Activated CD8-positive, alpha-beta memory T cell treated with anti-CD3 and anti-CD28 coated beads, Interleukin-2, amount 50 U/mL, for 4 hours (primary cell): ENCODE measurements around the gene PFKFB1.

Experiments
- DNase-seq: peaks from one replicate; pipeline ENCODE4 v3.0.0-alpha.2; 2020

The PFKFB1 gene

GRCh38 chrX:54994099-54994498 lies at the start of gene PFKFB1:
TSS of gene PFKFB1 (minus strand) at chrX:54994188. CDS start at chrX:54994007, 181 bp downstream.
- DNase-seq: no peak

- no peak for DNase-seq
Observed at GRCh38 chrX:55041514-55041913, 47.5 kb upstream of the PFKFB1 start.

- DNase-seq: no peak
Observed at GRCh38 chrX:55039471-55039870, 45.5 kb upstream of the PFKFB1 start.

- no peak for DNase-seq
Observed at GRCh38 chrX:55033429-55033828, 39.4 kb upstream of the PFKFB1 start.

- DNase-seq: no peak
Observed at GRCh38 chrX:55030271-55031205, 36.5 kb upstream of the PFKFB1 start, which contains the start of gene ALAS2. TSS of gene ALAS2 (minus strand) at chrX:55030977. CDS start at chrX:55026000, 4,977 bp downstream.

GRCh38 chrX:55029291-55029690 lies 35.3 kb upstream of the PFKFB1 start:
- no peak for DNase-seq

- DNase-seq: no peak
Observed at GRCh38 chrX:55028611-55029010, 34.6 kb upstream of the PFKFB1 start.

- DNase-seq: no peak
Observed at GRCh38 chrX:55028040-55028439, 34.1 kb upstream of the PFKFB1 start.

- no peak for DNase-seq
Observed at GRCh38 chrX:55026840-55027239, 32.9 kb upstream of the PFKFB1 start.

GRCh38 chrX:55026143-55026542 lies 32.2 kb upstream of the PFKFB1 start:
- DNase-seq: no peak

GRCh38 chrX:55014897-55015299 lies 20.9 kb upstream of the PFKFB1 start:
- DNase-seq: no peak

- DNase-seq: no peak
Observed at GRCh38 chrX:55011294-55011693, 17.3 kb upstream of the PFKFB1 start.

GRCh38 chrX:55008571-55009358 lies 14.8 kb upstream of the PFKFB1 start:
- DNase-seq: no peak

GRCh38 chrX:55007656-55008055 lies 13.7 kb upstream of the PFKFB1 start:
- no peak for DNase-seq

GRCh38 chrX:55006827-55007621 lies 13.0 kb upstream of the PFKFB1 start:
- DNase-seq: no peak

- DNase-seq: no peak
Observed at GRCh38 chrX:55005256-55005655, 11.3 kb upstream of the PFKFB1 start.

- DNase-seq: no peak
Observed at GRCh38 chrX:55004231-55004630, 10.2 kb upstream of the PFKFB1 start.

GRCh38 chrX:54999717-55000598 lies 6.0 kb upstream of the PFKFB1 start, which contains the start of gene APEX2:
TSS of gene APEX2 (plus strand) at chrX:55000363. CDS start at chrX:55000423, 60 bp downstream.
- peak; percentile 82 for DNase-seq

- no peak for DNase-seq
Observed at GRCh38 chrX:54995621-54996020, 1.6 kb upstream of the PFKFB1 start.

- DNase-seq: no peak
Observed at GRCh38 chrX:54994668-54995351, 822 bp upstream of the PFKFB1 start.
